DMS53 (cell line): ENCODE results near the gene TRIM31.
"Not testable (repeated sequence)": the region's sequence is repeated elsewhere in the genome, so short reads cannot be mapped to it uniquely, and the experiment has no call there.

Experiments
- DNase-seq: peaks from one replicate; lab custom pipeline; 2025; lab: John Stamatoyannopoulos, UW

TRIM31 gene

DNA sequence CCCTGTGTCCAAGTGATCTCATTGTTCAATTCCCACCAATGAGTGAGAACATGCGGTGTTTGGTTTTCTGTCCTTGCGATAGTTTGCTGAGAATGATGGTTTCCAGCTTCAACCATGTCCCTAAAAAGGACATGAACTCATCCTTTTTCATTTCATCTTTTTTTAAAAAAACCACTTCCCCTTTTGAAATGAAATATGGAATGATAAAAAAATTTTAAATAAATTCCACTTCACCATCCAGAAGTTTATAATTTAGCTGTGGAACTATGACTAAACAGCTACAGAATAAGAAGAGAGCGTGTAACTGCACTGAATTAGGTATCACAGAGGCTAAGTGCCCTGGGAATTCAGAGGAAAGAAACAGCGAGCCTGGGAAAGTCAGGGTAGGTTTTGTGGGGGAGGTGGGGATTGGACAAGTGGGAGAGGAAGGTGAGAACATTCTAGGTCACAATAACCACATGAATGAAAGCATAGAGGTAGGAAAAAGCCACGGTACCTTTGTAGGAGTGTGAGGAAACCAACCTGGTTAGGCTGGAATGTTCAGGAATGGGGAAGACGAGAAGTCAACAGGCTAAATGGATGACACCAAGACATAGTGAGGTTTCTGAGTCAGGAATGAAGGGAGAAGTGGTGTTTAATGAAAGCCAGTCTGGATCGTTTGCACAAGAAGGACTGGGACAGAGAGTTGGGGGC is 37.1 kb upstream of the TRIM31 start:
- DNase-seq: no peak

DNA sequence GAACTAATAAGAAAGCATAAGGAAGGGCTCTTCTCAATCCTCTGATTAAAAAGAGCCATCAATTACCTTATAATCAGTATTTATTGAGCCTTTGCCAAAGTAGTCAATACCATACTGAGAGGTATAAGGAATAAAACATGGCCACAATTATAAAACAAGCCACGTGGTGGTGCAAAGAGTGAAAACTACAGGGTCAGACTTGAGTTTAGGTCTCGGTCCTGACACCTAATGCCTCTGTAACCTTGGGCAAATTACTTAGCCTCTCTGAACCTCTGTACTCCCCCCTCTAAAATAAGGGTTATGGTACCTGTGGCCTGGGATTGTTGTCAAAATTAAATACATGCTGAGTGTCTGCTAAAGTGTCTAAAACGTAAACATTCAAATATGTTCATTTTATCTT is 36.3 kb upstream of the TRIM31 start:
- no peak for DNase-seq

DNA sequence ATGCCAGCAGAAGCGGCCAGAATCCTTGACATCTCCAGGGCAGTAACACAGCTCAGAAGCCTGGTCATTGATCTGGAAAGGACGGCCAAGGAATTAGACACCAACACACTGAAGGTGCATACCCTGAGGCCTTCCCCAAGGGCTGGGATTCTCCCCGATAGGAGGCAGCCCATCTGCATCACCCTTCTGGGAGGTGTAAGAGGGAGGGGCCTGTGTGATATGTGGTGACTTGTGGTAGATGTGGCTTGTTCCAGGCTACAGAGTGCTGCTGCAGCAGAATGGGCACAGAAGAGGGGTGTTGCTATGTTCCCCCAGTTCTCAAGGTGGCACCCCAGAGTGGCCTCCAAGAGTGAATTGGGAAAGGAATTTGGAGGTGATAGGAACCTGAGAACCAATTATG is 34.2 kb upstream of the TRIM31 start:
- DNase-seq: no peak

DNA sequence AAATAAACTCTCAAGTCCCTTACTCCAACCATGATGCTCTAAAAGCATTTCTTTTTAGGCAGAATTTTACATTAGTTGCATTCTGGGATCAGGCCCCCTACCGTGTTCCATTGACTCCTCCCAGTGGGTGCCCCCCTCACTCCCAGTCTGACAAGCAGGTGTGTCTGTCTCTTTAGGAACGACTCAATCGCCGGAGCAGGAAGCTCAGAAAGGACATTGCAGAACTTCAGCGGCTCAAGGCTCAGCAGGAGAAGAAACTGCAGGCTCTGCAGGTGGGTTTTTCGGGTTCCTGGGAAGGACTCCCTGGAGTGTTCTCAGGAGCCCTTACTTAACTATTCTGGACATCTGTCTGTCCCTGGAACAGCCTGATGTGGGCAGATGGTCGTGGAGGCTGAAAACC is 32.9 kb upstream of the TRIM31 start:
- DNase-seq: no peak

DNA sequence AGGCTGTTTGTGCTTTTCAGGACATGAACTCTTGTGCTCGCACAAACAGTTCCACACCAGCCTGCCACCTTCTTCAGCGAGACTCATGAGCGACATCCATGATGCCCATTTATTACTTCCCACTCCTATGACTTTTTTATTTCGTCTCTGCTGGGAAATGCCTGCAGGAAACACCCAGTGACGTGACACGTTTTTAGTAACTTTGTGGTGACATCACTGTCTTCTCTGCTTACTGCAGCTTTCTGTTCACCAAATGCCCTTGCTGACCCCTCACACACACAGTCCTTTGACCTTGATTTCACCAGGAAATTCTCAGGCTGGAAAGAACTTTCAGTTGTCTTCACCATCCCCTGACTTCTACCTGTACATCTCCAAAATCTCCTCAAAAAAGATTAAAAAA is 31.9 kb upstream of the TRIM31 start:
- no peak for DNase-seq

DNA sequence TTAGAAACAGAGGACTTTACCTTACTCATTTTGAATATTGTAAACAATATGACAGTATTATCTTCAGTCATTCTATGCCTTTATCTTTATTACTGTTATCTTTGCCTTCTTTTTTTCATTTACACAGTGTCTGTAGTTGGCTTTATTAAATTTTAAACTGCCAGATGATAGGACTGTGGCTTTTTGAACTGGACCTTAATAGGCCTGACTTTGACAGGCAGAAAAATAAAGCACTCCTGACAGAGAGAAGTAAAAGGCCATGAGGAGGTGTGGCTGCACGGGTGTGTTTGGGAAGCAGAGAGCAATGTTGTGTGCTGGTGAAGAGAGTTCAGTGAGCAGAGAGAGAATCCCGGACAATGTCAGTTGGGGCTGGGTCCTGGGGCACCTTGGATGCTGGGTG is 30.9 kb upstream of the TRIM31 start:
- no peak for DNase-seq

DNA sequence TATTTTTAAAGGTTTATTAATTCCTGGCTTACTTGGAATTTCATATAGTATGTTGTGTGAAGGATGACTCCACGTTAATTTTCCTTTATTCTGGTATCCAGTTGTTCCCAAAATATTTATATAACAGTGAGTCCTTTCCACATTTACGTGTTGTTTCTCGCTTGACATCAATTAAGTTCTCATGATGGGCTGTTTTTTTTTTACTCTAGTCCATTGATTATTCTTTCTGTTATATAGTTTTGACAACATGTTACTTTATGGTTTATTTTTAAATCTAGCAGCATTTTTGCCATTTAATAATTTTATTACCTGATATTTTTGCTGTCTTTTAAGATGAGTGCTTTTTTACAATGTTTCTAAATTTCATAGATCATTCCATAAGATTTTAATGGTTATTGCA is 29.8 kb upstream of the TRIM31 start:
- no peak for DNase-seq

DNA sequence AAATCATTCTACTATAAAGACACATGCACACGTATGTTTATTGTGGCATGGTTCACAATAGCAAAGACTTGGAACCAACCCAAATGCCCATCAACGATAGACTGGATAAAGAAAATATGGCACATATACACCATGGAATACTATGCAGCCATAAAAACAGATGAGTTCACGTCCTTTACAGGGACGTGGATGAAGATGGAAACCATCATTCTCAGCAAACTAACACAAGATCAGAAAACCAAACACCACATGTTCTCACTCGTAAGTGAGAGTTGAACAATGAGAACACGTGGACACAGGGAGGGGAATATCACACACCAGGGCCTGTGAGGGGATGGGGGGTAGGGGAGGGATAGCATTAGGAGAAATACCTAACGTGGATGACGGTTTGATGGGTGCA is 27.4 kb upstream of the TRIM31 start:
- not testable (repeated sequence) for DNase-seq

DNA sequence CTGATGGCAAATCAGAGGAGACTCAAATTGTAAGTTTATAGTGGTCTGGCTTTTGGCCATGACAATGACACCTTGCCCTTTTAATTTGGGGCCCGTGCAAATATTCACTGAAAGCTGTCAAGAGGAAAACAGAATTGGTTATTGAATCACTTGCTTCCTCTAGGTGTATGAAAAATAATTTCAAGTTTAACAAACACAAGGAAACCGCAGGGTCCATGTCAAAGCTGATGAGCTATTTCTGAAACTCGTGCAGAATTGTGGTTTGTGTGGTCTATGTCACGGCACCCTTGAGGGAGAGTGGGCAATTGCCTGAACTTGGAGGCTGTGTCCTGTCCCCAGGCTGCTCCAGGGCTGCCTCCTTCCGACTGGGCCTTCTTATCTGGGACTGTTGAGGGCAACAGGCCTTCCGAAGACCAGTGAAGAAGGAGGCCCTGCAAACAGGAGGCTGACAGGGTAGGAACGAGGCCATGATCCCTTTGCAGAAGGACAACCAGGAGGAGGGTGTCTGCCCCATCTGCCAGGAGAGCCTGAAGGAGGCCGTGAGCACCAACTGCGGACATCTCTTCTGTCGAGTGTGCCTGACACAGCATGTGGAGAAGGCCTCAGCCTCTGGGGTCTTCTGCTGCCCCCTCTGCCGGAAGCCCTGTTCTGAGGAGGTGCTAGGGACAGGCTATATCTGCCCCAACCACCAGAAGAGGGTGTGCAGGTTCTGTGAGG is 23.8 kb upstream of the TRIM31 start:
- no peak for DNase-seq

DNA sequence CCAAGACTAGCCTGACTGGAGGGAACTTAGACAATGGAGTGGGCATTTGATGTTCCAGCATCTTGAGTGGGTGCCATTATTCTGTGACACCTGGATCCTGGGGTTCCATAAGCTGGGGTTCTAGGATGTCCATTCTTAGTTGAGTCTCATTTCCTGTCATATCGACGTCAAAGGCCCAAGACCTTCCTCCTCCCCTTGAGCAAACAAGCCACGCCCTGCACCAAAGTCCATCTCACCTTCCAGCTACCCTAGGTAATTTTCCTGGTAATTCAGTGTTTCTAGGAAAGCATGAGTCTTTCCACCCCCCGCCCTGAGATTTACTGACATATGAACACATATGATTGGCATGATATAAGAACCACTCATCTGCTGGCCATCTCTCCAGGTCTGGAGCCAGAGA is 22.9 kb upstream of the TRIM31 start, which contains the start of gene TRIM40:
TSS of gene TRIM40 (plus strand) at position 384 of the 400 bp plus-strand sequence. CDS start 897 bp downstream, outside the sequence.
- no peak for DNase-seq

DNA sequence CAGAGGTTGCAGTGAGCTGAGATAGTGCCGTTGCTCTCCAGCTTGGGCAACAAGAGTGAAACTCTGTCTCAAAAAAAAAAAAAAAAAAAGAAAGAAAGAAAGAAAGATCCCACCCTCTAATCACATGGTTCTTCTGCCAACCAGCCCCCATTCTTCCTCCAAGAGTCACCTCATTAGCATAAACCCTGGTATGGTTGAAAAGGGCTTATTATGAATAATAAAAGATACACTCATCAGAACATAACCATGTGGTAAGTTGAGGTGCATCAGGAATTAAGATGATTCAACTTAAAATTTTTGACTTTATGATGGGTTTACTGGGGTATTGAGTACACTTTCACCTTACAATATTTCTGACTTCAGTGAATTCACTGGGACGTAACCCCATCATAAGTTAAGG is 22.3 kb upstream of the TRIM31 start:
- DNase-seq: no peak

DNA sequence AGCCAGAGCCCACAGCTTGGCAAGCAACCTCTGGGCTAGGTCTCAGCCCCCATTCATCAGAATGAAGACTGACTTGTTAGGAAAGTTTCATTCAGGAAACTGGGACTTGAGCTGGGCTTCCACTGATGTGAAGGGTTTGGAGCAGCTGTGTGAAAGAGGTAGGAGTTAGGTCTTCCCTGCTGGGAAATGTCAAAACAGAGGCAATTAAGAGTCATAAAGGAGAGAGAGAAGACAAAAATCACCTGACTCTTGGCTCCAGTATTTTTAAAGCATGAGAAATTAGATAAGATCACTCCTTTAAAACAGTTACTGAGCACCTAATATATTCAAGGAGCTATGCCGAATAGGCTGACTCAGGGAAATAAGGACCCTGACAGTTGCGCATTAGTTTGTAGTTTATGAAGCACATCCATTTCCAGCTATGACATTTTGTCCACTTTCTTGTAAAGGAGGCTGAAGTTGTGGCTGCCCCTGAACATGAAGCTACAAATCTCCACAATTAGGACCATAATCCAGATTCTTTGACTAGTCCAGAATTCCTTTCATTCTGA is 19.1 kb upstream of the TRIM31 start:
- DNase-seq: no peak

DNA sequence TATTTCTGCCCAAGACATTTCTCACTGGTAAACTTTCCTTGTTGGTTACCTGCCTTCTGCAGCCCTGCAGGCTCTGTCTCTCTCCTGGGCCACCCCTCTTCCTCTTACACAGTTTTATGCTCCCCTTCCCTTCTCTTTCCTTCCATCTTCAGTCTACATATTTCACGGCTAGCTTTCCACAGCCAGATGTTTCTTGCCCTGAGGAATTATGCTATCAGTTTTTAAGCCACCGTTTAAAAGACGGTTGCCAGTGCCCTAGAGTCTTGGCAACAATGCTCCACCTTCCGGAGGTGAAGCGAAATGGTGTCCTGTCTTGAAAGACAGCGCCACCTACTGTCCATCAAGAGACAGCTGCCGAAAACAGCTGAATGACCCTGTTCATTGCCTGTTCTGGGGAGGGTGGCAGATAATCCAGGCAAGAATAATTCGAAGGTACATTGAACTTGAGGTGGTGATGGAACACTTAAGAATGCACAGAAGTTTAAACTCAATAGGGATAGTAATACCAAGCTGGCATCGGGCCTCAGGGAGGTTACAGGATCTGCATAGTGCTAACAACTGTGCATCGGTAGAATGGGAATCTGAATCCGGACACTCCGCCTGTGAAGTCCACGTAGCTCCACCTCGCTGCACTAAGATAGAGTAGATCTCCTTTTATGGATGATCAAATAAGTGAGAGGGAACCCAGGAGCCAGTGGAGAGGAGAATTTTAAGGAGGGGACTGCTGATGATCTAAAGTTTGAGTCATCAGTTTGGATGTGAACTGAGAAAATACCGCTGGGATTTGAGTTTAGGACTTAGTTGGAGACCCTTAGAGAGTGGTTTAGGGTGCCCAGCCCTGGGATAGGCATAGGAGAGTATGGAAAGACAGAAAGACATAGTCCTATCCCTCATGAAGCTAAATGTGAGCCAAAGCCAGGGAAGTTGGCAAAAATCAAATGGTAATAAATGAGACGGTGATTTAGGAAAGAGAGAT is 18.3 kb upstream of the TRIM31 start:
- peak; percentile 91 for DNase-seq

DNA sequence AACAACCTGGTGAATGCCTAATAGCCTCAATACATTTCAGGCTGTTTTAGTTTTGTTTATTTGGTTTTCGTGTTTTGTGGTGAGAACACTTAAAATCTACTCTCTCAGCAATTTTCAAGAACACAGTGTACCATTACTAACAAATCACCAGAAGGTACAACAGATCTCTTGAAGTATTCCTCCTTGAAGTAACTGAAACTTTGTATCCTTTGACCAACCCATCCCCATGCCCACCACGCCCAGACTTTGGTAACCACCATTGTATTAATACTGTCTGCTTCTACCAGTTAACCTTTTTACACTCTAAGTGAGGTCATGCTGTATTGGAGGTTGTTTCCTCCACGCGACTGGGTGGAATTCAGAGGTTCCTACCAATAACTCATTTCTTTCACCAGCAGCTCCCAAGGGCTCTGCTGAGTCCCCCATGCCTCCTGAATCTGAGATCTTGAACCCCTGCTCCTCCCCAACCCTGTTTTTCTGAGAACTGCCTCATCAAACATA is 17.3 kb upstream of the TRIM31 start:
- DNase-seq: no peak

DNA sequence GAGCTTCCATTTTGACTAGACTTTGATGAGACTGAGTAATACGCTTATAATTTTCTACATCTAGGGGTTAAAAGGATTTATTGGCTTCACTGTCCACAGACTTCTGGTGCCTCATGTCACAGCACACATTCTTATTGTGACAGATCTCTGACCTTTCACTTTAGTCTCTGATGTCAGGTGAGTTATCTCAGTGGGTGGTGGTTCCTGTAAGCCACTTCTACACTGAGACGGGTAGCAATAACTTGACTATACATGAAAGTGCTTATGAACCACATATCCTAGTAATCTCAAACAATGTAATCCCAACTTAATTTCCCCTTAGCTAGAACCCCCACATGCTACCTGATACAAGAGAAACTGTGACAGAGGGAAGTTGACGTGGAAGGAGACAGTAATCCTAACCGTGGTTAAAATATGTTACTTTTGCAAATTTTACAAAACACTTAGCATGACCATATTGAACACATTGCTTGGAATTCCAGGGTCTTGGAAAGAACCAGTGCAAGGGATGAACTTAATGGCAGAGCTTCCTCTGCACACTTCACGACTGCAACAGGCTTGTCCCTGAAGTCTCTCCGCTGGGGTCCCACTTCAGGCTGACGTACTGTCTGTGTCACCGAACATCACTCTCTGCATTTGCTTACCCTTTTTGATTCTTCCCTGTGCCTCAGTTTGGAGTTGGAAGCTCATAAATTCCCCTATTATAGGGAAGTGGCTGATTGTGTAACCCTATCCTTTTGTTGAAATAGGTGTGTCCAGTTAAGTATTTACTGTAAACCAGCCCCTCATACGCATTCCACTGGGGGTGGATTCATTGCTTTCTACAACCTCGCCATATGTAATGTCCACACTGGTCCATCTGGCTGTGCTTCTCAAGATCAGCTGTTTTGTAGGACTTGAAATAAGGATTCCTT is 16.6 kb upstream of the TRIM31 start:
- no peak for DNase-seq

DNA sequence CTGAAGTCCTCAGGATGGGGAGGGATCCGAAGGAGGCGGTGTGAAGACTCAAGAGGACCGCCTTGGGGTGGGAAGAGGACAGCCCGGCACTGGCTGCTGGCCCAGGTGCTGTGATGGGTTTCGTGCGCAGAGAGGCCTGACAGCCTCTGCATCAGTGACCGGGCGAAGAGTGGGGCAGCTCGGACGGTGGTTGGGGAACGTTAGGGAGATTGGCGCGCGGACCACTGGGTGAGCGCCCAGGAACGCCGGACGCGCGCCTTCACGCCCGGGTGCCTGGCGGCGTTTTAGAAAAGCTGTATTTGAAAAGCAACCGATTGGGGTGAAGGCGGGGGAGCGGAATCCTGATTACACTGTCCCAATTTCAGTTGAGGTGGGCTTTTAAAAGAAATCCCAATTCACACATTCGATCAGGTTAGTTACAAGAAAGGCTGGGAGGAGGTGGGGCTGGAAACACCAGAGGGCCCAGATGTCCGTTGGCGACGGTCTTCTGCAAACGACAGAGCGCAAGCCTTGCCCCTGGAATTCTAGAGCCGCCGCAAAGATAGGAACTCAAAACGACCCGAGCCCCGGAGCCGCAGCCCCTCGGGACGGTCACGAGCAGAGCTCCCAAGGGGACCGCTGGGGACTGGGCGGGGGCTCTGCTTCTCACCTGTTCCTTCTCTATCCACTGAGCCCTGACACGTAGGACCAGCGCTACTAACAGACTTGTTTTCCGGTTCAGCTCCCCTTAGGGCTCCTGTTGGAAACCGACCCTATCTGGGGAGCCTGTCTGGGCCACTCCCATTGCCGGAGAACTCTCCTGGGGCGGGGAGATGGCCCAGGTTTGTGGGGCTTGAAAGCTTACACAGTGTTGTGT is 14.6 kb upstream of the TRIM31 start:
- no peak for DNase-seq

DNA sequence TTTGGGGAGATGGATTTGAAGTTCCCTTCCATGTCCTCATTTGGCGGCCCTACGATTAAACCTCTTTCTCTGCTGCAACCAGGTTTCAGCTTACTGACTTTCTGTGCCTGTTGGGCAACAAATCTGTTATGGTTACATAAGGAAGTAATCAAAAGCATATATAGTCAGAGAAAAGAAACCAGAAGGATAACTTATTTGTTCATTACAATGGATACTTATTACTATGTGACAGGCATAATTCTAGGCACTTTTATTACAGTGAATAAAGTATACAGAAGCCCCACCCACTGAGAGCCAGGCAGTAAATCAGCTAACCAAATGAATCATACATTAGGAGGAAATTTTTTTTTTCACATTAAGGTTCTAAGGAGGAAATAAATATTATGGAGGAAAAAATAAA is 9.6 kb upstream of the TRIM31 start:
- DNase-seq: no peak

DNA sequence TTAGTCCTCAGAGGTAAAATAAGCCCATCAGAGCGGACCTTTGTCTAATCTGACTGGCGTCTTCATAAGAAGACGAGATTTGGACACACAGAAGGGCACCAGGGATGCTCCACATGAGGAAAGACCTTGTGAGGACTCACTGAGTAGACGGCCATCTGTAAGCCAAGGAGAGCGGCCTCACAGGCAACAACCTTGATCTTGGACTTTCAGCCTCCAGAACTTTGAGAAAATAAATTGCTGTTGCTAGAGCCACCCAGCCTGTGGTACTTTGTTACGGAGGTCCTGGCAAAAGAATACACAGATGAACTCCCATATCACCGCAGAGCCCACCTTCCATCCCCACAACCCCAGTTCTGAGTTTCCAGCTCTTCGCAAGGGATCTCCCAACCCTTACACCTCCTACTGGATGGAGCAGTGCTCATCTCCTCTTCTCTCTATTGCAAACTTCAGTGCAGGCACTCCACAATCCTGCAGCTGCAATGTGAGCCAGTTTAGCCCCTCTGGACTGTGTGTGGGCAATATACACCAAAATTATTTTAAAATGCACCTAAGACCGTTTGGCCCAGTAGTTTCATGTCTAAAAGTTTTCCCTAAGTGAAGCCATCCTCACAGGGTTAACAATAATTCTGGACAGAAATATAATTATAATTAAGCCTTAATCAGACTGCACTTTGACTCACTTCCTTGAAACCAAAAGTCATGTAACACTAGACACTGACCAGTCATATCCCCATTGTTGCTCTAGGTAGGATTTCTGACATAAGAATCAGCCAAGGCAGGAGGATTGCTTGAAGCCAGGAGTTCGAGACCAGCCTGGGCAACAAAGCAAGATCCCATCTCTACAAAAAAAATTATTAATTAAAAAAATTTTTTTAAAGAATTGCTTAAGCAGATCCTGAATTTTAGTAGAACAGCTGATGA is 8.8 kb upstream of the TRIM31 start:
- no peak for DNase-seq

DNA sequence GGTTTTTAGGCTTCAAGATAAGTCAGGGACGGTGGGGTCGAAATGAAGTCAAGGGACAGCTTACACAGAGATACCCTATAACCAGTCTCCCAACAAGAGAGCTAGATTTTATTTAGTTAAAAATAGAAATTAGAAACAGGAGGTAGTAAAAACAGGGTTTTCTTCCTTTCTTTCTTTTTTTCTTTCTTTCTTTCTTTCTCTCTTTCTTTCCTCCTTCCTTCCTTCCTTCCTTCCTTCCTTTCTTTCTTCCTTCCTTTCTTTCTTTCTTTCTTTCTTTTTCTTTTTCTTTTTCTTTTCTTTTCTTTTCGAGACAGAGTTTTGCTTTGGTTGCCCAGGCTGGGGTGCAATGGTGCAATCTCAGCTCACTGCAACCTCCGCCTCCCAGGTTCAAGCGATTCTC is 5.8 kb upstream of the TRIM31 start:
- DNase-seq: not testable (repeated sequence)
